ENCODE results near the gene EPB41. TPM values are rescaled to one million over a fixed set of nuclear protein-coding genes. Genes with fewer than 3 reads are reported as not detected.
"Not testable (repeated sequence)": the region's sequence is repeated elsewhere in the genome, so short reads cannot be mapped to it uniquely, and the experiment has no call there.

EPB41 gene
- total RNA-seq, 5 donors from 2014 or later (not counting 1 experiment from before 2014, with no cell fraction given) = 199 to 257 (median 241) TPM

DNA sequence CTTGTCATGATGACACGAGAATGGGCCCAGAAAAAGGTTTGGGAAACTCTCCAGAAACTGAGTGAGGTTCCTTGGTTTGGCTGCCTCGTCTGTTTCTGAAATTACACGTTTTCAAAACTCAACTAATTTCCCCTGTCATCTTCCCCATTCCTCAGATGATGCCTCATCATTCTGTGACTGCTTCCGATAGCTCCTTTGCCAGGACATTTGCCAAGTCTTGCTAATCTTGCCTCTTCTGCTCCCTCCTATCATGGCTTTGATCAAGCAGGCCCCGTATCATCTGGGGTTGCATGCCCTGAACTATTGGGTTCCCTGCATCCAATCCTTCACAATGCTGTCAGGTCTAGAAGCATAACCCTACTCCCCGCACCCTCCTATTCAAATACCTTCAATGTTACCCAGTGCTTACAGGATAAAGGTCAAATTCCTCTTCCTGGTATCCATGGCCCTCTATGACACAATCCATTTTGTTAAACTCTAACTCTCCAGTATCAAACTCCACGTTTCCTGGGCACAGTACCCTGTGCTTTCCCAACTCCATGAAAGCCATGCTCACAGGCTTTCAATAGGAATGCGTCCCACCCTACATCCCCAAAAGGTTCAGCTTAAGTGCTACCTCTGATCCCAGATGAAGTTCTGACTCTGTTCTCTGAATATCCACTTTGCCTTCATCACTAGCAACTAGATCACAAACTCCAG lies 231.5 kb downstream of the EPB41 start:
- POLR2A ChIA-PET = no interaction called here
- no peak overlapping the region for H3K27ac Mint-ChIP-seq

DNA sequence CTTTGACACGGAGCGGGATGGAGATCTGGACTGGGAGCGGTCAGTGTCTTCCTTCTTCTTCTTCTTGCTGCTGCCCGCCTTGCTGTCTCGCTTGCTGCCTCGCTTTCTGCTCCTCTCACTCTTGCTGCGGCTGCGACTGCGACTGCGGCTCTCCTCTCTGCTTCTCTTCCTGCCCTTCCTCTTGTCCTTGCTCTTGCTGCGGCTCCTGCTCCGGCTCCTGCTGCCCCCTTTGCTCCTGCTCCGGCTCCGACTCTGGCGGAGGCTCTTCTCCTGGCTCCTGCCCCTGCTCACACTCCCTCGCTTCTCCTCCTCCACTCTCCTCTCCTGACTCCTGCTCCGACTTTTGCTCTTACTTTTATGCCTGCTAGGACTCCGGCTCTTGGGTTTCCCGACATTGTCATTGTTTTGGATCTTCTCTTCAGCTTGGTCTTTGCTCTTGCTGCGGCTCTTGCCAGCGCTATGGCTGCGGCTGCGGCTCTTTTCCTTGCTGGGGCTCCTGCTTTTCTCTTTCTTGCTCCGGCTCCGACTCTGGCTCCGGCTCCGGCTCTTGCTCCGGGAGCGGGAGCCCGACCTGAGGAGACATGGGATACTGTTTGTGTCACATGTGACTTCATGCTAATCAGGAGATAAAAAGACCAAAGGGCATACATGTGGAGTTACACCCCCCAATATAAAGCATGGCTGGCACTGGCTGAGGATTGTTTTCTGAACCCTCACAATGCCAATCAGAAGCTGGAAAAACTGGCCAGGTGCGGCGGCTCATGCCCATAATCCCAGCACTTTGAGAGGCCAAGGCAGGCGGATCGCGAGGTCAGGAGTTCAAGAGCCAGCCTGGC lies 234.5 kb downstream of the EPB41 start:
- Histone ChIP-seq H3K9me3 (no peaks in the 10 kb centered on the region), H3K27ac (ENCODE audit: low read length) (no peak overlapping the region), H3K4me1 (ENCODE audit: control insufficient read depth in 1 of 2, extremely low read depth in 1 of 2, insufficient read depth in 2 of 2, low read length in 2 of 2) (no peaks in the 10 kb centered on the region), H3K4me3 (ENCODE audit: control insufficient read depth in 1 of 2, extremely low read depth in 1 of 2, low read length in 1 of 2) (no peak overlapping the region), H3K27me3 (replicated peaks in 1 of 2; ENCODE audit: control insufficient read depth in 2 of 2, extremely low read depth in 1 of 2, insufficient read depth in 2 of 2, low read length in 1 of 2) (no peaks in the 10 kb centered on the region), H3K36me3 (ENCODE audit: control insufficient read depth in 2 of 2, extremely low read depth in 1 of 2, insufficient read depth in 1 of 2, low read length in 1 of 2) (peaks cover 10 to 77% of the 10 kb centered on the region in 2 donors)
- ATAC-seq (replicated peaks in 1 of 4) (no peak), DNase-seq (no peak)
- Mint-ChIP-seq H3K27me3 (no peaks in the 10 kb centered on the region), H3K4me1 (no peaks in the 10 kb centered on the region), H3K9me3 (no peaks in the 10 kb centered on the region), H3K36me3 (peaks cover 74% of the 10 kb centered on the region), H3K4me3 (no peak overlapping the region), H3K27ac (no peak overlapping the region)
- ChIA-PET POLR2A (no interaction called here), CTCF (no interaction called here)
- 98% methylated on average over 30 of the region's 35 CpGs for WGBS (ENCODE audit: insufficient coverage)

More for the DNA sequence above, 231.5 kb downstream of the EPB41 start:
- Histone ChIP-seq H3K36me3 (ENCODE audit: control insufficient read depth in 2 of 2, extremely low read depth in 1 of 2, insufficient read depth in 1 of 2, low read length in 1 of 2) (peaks cover 10 to 50% of the 10 kb centered on the region in 2 donors), H3K9me3 (no peaks in the 10 kb centered on the region), H3K4me3 (ENCODE audit: control insufficient read depth in 1 of 2, extremely low read depth in 1 of 2, low read length in 1 of 2) (no peak overlapping the region), H3K4me1 (ENCODE audit: control insufficient read depth in 1 of 2, extremely low read depth in 1 of 2, insufficient read depth in 2 of 2, low read length in 2 of 2) (no peaks in the 10 kb centered on the region), H3K27ac (ENCODE audit: low read length) (no peak overlapping the region), H3K27me3 (replicated peaks in 1 of 2; ENCODE audit: control insufficient read depth in 2 of 2, extremely low read depth in 1 of 2, insufficient read depth in 2 of 2, low read length in 1 of 2) (no peaks in the 10 kb centered on the region)
- no peaks in the 10 kb centered on the region for H3K9me3 Mint-ChIP-seq
- H3K27me3 Mint-ChIP-seq = no peaks in the 10 kb centered on the region
- H3K4me1 Mint-ChIP-seq = no peaks in the 10 kb centered on the region
- H3K4me3 Mint-ChIP-seq = no peak overlapping the region
- DNase-seq (no peak), ATAC-seq (replicated peaks in 1 of 4) (peak in 1 of 4 experiments; percentile 11)
- 83% methylated on average over 7 of the region's 8 CpGs for WGBS (ENCODE audit: insufficient coverage)
- CTCF ChIA-PET = no interaction called here
- H3K36me3 Mint-ChIP-seq = peaks cover 56% of the 10 kb centered on the region

DNA sequence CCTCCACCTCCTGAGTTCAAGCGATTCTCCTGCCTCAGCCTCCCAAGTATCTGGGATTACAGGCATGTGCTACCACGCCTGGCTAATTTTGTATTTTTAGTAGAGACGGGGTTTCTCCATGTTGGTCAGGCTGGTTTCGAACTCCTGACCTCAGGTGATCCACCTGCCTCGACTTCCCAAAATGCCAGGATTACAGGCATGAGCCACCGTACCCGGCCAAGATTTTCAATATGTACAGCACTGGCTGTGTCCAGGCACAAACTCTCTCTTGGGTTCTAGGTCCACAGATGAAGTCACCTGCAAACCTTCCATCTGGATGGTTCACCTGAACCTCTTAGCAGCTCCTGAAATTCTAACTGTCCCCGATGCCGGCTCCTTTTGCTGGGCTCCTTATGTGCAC lies 236.0 kb downstream of the EPB41 start:
- H3K27me3 Mint-ChIP-seq; H3K27me3 ChIP-seq (replicated peaks in 1 of 2; ENCODE audit: control insufficient read depth in 2 of 2, extremely low read depth in 1 of 2, insufficient read depth in 2 of 2, low read length in 1 of 2); POLR2A ChIA-PET; H3K27ac ChIP-seq (ENCODE audit: low read length); ATAC-seq (replicated peaks in 1 of 4); H3K4me1 ChIP-seq (ENCODE audit: control insufficient read depth in 1 of 2, extremely low read depth in 1 of 2, insufficient read depth in 2 of 2, low read length in 2 of 2); H3K9me3 ChIP-seq; H3K4me1 Mint-ChIP-seq; DNase-seq; H3K4me3 Mint-ChIP-seq; H3K4me3 ChIP-seq (ENCODE audit: control insufficient read depth in 1 of 2, extremely low read depth in 1 of 2, low read length in 1 of 2); H3K9me3 Mint-ChIP-seq; H3K27ac Mint-ChIP-seq; CTCF ChIA-PET: not testable (repeated sequence)
- 99% methylated on average over 7 of the region's 9 CpGs for WGBS (ENCODE audit: insufficient coverage)
- peaks cover 10 to 86% of the 10 kb centered on the region in 2 donors for H3K36me3 ChIP-seq (ENCODE audit: control insufficient read depth in 2 of 2, extremely low read depth in 1 of 2, insufficient read depth in 1 of 2, low read length in 1 of 2)
- H3K36me3 Mint-ChIP-seq = peaks cover 76% of the 10 kb centered on the region

DNA sequence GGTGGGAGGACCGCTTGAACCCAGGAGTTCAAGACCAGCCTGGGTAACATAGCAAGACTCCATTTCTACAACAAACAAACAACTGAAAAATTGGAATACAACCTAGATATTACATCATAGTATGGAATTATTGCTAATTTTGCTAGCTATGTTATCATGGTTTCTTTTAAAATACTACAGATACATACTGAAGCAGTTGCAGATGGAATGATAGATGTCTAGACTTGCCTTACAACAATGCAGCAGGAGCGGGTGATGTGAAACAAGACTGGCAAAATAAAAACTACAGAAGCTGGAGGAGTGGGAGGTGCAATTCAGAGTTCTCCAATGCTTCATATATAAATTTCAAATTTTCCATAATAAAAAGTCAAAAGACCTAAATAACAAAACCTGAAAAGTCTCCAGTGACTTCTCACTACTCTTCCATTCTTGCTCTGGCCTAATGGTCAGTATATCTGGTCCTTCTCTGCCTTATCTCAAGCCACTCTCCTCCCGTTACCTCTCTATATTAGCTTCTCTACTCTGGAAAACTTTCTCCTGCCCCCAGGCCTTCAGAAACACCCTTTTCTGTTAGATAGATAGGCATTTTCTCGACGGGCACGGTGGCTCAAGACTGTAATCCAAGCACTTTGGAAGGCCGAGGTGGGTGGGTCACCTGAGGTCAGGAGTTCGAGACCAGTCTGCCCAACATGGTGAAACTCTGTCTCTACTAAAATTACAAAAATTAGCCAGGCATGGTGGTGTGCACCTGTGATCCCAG lies 237.9 kb downstream of the EPB41 start:
- Mint-ChIP-seq H3K27ac (no peak overlapping the region), H3K4me3 (no peak overlapping the region), H3K9me3 (no peaks in the 10 kb centered on the region), H3K4me1 (peaks cover 0 to 3% (median 3%) of the 10 kb centered on the region in 3 donors), H3K27me3 (no peaks in the 10 kb centered on the region), H3K36me3 (peaks cover 67% of the 10 kb centered on the region)
- ChIA-PET CTCF (no interaction called here), POLR2A (no interaction called here)
- Histone ChIP-seq H3K36me3 (ENCODE audit: control insufficient read depth in 2 of 2, extremely low read depth in 1 of 2, insufficient read depth in 1 of 2, low read length in 1 of 2) (peaks cover 10 to 87% of the 10 kb centered on the region in 2 donors), H3K9me3 (no peaks in the 10 kb centered on the region), H3K27ac (ENCODE audit: low read length) (no peak overlapping the region), H3K4me1 (ENCODE audit: control insufficient read depth in 1 of 2, extremely low read depth in 1 of 2, insufficient read depth in 2 of 2, low read length in 2 of 2) (no peaks in the 10 kb centered on the region), H3K4me3 (ENCODE audit: control insufficient read depth in 1 of 2, extremely low read depth in 1 of 2, low read length in 1 of 2) (no peak overlapping the region), H3K27me3 (replicated peaks in 1 of 2; ENCODE audit: control insufficient read depth in 2 of 2, extremely low read depth in 1 of 2, insufficient read depth in 2 of 2, low read length in 1 of 2) (no peaks in the 10 kb centered on the region)
- no peak for DNase-seq
- ATAC-seq (replicated peaks in 1 of 4) = no peak
- 80% methylated on average over 3 of the region's 8 CpGs for WGBS (ENCODE audit: insufficient coverage)

DNA sequence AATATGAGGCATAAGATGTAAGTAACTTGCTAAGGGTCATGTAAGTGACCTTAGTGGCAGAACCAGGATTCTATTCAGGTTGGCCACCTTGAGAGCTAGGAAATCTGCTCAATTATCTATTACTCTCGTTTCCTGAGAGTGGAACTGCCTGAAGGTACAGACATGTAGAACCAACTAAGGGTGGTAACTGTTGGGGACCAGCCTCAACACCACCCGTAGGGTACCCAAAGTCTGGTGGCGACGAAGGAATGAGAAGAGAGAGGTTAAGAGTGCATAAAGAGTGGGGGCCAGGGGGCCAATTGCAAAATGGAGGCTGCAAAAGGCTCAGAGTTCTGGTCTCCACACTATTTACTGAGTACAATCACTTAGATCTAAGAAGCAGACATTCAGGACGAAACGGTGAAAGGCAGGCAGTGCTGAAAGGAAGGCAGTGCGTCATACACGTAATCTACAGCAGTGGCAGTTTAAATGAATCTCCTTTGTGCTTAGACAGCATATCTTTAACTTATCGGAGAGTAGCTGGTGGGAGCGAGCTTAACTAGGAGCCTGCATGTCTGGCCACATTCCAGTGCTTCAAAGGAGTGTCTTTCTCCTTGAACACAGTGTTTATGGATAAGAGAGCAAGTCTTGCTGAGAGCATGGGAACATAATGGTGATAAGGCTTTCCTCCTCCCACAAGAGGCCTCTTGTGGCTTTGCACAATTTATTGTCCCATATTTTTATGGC lies 242.3 kb downstream of the EPB41 start:
- Mint-ChIP-seq H3K4me3 (no peak overlapping the region), H3K4me1 (peaks cover 0 to 14% (median 10%) of the 10 kb centered on the region in 3 donors), H3K9me3 (no peaks in the 10 kb centered on the region), H3K27ac (peak overlapping the region in 1 of 2 donors; percentile 5), H3K27me3 (no peaks in the 10 kb centered on the region), H3K36me3 (peaks cover 46% of the 10 kb centered on the region)
- Histone ChIP-seq H3K36me3 (ENCODE audit: control insufficient read depth in 2 of 2, extremely low read depth in 1 of 2, insufficient read depth in 1 of 2, low read length in 1 of 2) (peaks cover 4 to 77% of the 10 kb centered on the region in 2 donors), H3K4me1 (ENCODE audit: control insufficient read depth in 1 of 2, extremely low read depth in 1 of 2, insufficient read depth in 2 of 2, low read length in 2 of 2) (no peaks in the 10 kb centered on the region), H3K4me3 (ENCODE audit: control insufficient read depth in 1 of 2, extremely low read depth in 1 of 2, low read length in 1 of 2) (no peak overlapping the region), H3K27me3 (replicated peaks in 1 of 2; ENCODE audit: control insufficient read depth in 2 of 2, extremely low read depth in 1 of 2, insufficient read depth in 2 of 2, low read length in 1 of 2) (no peaks in the 10 kb centered on the region), H3K27ac (ENCODE audit: low read length) (no peak overlapping the region), H3K9me3 (no peaks in the 10 kb centered on the region)
- WGBS (ENCODE audit: insufficient coverage) = 97% methylated on average over 8 of the region's 10 CpGs
- no peak for ATAC-seq (replicated peaks in 1 of 4)
- DNase-seq = no peak
- CTCF ChIA-PET = interaction anchor here in 1 of 2 donors (0.6 kb wide), 1 partner anchor 27 kb away, joined by 3 read pairs; no protein-coding TSS in a partner anchor
- POLR2A ChIA-PET = no interaction called here

DNA sequence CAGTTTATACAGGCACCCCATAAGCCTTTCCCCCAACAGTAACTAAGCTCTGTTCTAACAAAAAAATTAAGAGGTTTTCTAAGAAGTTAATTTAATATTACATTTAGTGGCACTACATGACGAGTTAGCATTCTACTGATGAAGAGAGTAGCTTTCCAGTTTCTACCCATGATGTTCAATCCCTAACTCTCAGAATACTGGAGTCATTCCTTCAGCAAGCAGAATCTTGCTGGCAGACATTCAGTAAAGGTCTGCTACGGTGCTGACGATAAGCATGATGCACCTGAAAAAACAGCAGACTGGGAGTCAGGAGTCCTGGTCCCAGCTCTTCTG lies 242.9 kb downstream of the EPB41 start:
- WGBS (ENCODE audit: insufficient coverage) = 100% methylated on average over 2 of the region's 3 CpGs
- Histone ChIP-seq H3K27me3 (replicated peaks in 1 of 2; ENCODE audit: control insufficient read depth in 2 of 2, extremely low read depth in 1 of 2, insufficient read depth in 2 of 2, low read length in 1 of 2) (no peaks in the 10 kb centered on the region), H3K4me3 (ENCODE audit: control insufficient read depth in 1 of 2, extremely low read depth in 1 of 2, low read length in 1 of 2) (no peak overlapping the region), H3K27ac (ENCODE audit: low read length) (no peak overlapping the region), H3K36me3 (ENCODE audit: control insufficient read depth in 2 of 2, extremely low read depth in 1 of 2, insufficient read depth in 1 of 2, low read length in 1 of 2) (peaks cover 4 to 75% of the 10 kb centered on the region in 2 donors), H3K9me3 (no peaks in the 10 kb centered on the region), H3K4me1 (ENCODE audit: control insufficient read depth in 1 of 2, extremely low read depth in 1 of 2, insufficient read depth in 2 of 2, low read length in 2 of 2) (no peaks in the 10 kb centered on the region)
- ChIA-PET CTCF (interaction anchor here in 1 of 2 donors (0.6 kb wide), 1 partner anchor 26 kb away, joined by 3 read pairs; no protein-coding TSS in a partner anchor), POLR2A (no interaction called here)
- H3K4me3 Mint-ChIP-seq = no peak overlapping the region
- H3K27ac Mint-ChIP-seq = no peak overlapping the region
- H3K27me3 Mint-ChIP-seq = no peaks in the 10 kb centered on the region
- DNase-seq = no peak
- peaks cover 40% of the 10 kb centered on the region for H3K36me3 Mint-ChIP-seq
- no peak for ATAC-seq (replicated peaks in 1 of 4)
- no peaks in the 10 kb centered on the region for H3K9me3 Mint-ChIP-seq
- peaks cover 1 to 17% (median 14%) of the 10 kb centered on the region in 3 donors for H3K4me1 Mint-ChIP-seq
